Kidney (tissue), 14 donors: ENCODE data around the gene CUX1. TPM values are rescaled to one million over a fixed set of nuclear protein-coding genes. Genes with fewer than 3 reads are reported as not detected.

Source experiments
- DNase-seq, 5 donors: peaks; one replicate each; pipeline ENCODE4 v3.0.0-alpha.2; 2013 to 2020
- FAIRE-seq: peaks from 2 replicates; lab custom pipeline; 2012; peaks lifted over from hg19 to GRCh38; lab: Jason Lieb, UNC
- H3K27ac ChIP-seq, 2 donors: one replicate each; pipeline ENCODE4 v1.7.0; 2013; ENCODE audit warnings: low read depth in 2 of 2, low read length in 2 of 2, inconsistent platforms in 1 of 2
- H3K27me3 ChIP-seq: one replicate; pipeline ENCODE4 v1.7.1; 2013; ENCODE audit warnings: low read length, inconsistent platforms; ENCODE audit not compliant: control insufficient read depth, insufficient read depth
- H3K36me3 ChIP-seq, 3 donors: one replicate each; pipeline versions ENCODE4 v1.7.0 to v1.7.1; 2013; ENCODE audit warnings: low read length in 3 of 3, control low read depth in 1 of 3, inconsistent platforms in 1 of 3; ENCODE audit not compliant: insufficient read depth in 3 of 3, control insufficient read depth in 2 of 3
- H3K4me1 ChIP-seq, 3 donors: one replicate each; pipeline versions ENCODE4 v1.7.0 to v1.7.1; 2013; ENCODE audit warnings: low read length in 3 of 3, inconsistent platforms in 1 of 3, low read depth in 1 of 3; ENCODE audit not compliant: control insufficient read depth in 2 of 3, insufficient read depth in 2 of 3
- H3K4me3 ChIP-seq, 3 donors: one replicate each; pipeline versions ENCODE4 v1.7.0 to v1.8.1; 2013; ENCODE audit warnings: low read length in 3 of 3, control low read depth in 1 of 3, inconsistent platforms in 1 of 3
- H3K9ac ChIP-seq, 3 donors: one replicate each; pipeline versions ENCODE4 v1.7.0 to v1.7.1; 2013; ENCODE audit warnings: low read length in 3 of 3, control low read depth in 1 of 3, inconsistent platforms in 1 of 3
- H3K9me3 ChIP-seq, 3 donors: one replicate each; pipeline versions ENCODE4 v1.7.0 to v1.7.1; 2013; ENCODE audit warnings: low read length in 3 of 3, control low read depth in 1 of 3, inconsistent platforms in 1 of 3; ENCODE audit not compliant: control insufficient read depth in 2 of 3, insufficient read depth in 1 of 3
- intact Hi-C: fragments of 100-400 bp; cut with DNase I; formaldehyde crosslinking; loops from one replicate; pipeline ENCODE4 v1.11.1; 2022
- polyA plus RNA-seq: library from polyadenylated mRNA; stranded (reverse); fragments of 350-450 nt; fragmentation: Illumina TruSeq; extraction: RNeasy Lipid Tissue Mini Kit (QIAGEN cat#74804); gene quantifications from one replicate; pipeline ENCODE4 v1.2.3, GENCODE V29; 2014; ENCODE audit warnings: low read depth, low replicate concordance; ENCODE audit not compliant: insufficient read depth
- total RNA-seq: library from RNA; stranded (reverse); fragmentation: NEBNext Ultra II Directional; extraction: Animal tissue kit (Norgen Biotek cat#: 25700); gene quantifications from one replicate; pipeline ENCODE4 v1.2.1, GENCODE V29; 2021
- TF ChIP-seq, protein P1 (sequence below): IDR thresholded peaks from 3 replicates; pipeline ENCODE4 v1.5.1; 2012; ENCODE audit warnings: mild to moderate bottlenecking, moderate library complexity, borderline replicate concordance; ENCODE audit not compliant: insufficient read depth; ENCODE audit errors: extremely low read depth
- donor health status: control.
- donor health status: control.
- donor health status: control.
- donor health status: control.
- donor health status: control.
- donor health status: DM: yes; HTN: yes; CAD: no.
- donor health status: Normal renal cell carcinoma (clear cell type).

Gene CUX1
- total and polyA plus RNA-seq, 2 donors from 2014 or later: 71.4 to 126 TPM

DNA sequence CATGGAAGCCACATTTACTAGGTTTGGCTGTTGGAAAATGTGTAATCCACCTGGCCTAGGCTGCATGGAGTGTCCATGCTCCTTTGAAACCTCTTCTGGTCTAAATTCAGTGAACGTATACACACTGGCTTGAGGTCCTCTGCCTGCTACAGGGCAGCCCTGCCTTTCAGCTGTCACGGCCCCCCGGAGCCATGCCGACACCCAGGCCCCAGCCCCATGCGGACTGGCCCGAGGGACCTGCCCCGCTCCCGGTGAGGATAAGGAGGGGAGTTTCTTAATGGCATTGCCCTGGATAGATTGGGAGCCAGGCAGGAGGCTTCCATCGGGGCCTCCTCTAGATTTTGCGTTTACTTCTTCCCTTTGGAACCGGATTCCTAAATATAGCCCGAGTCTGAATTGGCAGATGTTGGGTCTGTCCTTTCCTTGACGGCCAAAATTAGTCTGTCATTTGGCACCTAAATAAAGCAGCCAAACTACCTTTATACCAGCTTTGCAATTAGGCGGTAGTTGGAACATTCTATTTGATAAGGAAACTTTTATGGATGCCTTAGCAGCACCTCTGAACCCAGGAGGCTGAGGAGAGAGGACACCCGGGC lies 397.1 kb downstream of the CUX1 start:
- DNase-seq (no peak), FAIRE-seq (no peak)
- no peaks in the 10 kb centered on the region for H3K27me3 ChIP-seq
- TF ChIP-seq, protein P1, sequence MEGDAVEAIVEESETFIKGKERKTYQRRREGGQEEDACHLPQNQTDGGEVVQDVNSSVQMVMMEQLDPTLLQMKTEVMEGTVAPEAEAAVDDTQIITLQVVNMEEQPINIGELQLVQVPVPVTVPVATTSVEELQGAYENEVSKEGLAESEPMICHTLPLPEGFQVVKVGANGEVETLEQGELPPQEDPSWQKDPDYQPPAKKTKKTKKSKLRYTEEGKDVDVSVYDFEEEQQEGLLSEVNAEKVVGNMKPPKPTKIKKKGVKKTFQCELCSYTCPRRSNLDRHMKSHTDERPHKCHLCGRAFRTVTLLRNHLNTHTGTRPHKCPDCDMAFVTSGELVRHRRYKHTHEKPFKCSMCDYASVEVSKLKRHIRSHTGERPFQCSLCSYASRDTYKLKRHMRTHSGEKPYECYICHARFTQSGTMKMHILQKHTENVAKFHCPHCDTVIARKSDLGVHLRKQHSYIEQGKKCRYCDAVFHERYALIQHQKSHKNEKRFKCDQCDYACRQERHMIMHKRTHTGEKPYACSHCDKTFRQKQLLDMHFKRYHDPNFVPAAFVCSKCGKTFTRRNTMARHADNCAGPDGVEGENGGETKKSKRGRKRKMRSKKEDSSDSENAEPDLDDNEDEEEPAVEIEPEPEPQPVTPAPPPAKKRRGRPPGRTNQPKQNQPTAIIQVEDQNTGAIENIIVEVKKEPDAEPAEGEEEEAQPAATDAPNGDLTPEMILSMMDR: no peak
- intact Hi-C loops: no loop called here
- peaks cover 0 to 17% (median 2%) of the 10 kb centered on the region in 3 donors for H3K36me3 ChIP-seq
- no peaks in the 10 kb centered on the region for H3K9me3 ChIP-seq
- H3K4me1 ChIP-seq: no peaks in the 10 kb centered on the region
- no peak overlapping the region for H3K9ac ChIP-seq
- no peak overlapping the region for H3K4me3 ChIP-seq
- no peak overlapping the region for H3K27ac ChIP-seq

DNA sequence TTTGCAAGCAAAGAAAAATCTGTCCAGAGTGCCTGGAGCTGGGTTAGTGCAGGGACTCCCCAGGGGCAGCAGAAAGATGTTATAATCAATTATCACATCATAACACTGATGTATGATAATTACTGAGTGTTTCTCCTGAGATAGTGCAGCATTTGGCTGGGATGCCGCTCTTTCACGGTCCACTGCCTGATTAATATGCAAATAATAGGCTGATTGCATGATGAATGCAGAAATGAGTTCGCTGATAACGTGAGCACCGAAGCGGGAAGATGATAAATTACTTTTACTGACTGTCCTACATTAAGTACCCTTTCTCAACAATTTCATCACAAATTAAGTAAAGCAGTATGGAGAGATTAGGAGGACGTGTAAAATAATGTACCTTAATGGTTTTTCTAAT lies 397.8 kb downstream of the CUX1 start:
- Histone ChIP-seq H3K9me3 (no peaks in the 10 kb centered on the region), H3K9ac (no peak overlapping the region), H3K27me3 (no peaks in the 10 kb centered on the region), H3K27ac (no peak overlapping the region), H3K36me3 (peaks cover 0 to 15% (median 2%) of the 10 kb centered on the region in 3 donors), H3K4me1 (no peaks in the 10 kb centered on the region), H3K4me3 (no peak overlapping the region)
- no peak for DNase-seq
- no peak for FAIRE-seq
- intact Hi-C loops: no loop called here
- TF ChIP-seq, protein P1: no peak

DNA sequence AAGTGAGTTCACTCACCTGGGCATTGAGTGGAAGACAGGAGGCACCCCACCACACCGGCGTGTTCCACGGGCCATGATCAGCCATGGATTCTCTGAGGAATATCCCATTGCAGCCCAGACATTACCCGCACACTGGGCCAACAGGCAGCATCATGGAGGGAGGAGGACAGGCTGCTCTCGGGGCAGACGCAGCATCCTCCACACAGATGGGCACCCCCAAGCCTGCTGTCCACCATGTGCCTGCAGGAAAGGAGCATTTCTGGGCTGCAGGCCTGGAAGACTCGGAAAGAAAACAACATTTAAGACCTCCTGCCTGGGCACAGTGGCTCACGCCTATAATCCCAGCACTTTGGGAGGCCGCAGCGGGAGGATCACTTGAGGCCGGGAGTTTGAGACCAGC lies 398.3 kb downstream of the CUX1 start:
- H3K27me3 ChIP-seq: no peaks in the 10 kb centered on the region
- no peaks in the 10 kb centered on the region for H3K9me3 ChIP-seq
- no peak for DNase-seq
- no peaks in the 10 kb centered on the region for H3K4me1 ChIP-seq
- no peak for FAIRE-seq
- no peak overlapping the region for H3K4me3 ChIP-seq
- H3K27ac ChIP-seq: no peak overlapping the region
- H3K9ac ChIP-seq: no peak overlapping the region
- H3K36me3 ChIP-seq: peaks cover 0 to 11% (median 0%) of the 10 kb centered on the region in 3 donors
- TF ChIP-seq, protein P1: no peak
- intact Hi-C loops: no loop called here
